Measurements from ENCODE around the gene SH3TC1. TPM values are rescaled to one million over a fixed set of nuclear protein-coding genes. Genes with fewer than 3 reads are reported as not detected.

Gene SH3TC1
- total RNA-seq, 1 donor from 2014 or later: 12.5 TPM

DNA sequence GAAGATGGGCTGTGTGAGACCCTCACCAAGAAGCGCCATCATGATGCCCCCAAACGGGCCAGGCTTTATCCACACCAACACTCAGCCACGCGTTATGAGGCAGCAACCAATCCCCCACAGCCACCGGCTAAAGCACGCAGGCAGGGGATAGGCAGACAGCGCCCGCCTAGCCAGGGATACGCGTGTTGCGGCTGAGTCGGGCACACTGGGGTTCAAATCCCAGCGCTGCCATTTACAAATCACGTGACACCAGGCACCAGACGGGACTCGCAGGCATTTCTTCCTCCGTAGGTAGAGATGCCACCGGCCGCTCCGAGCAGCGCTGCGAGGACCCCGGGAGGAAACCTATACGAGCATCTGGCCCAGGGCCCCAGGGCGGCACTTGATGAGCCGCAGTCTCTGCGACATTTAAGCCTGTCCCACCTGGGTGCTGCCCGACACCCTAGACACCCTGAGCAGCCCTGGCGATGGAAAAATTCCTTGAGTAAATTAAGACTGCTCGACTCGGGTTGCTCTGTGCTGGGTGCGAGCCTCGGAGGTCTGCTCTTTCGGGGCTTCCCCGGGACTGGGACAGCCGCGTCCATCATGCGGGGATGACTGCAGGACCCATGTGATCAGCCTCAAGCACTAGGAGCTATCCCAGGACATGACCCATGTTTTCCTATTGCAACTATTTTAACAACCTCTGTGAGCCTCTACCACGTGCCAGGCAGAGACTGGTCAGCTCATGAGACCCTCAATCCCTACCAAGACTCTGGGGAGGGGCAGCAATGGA lies 46.8 kb upstream of the SH3TC1 start:
- peaks cover 41% of the 10 kb centered on the region for H3K27me3 Mint-ChIP-seq
- no peaks in the 10 kb centered on the region for H3K36me3 Mint-ChIP-seq (ENCODE audit: insufficient read depth)
- no peak for DNase-seq (ENCODE audit: low spot score, unreplicated experiment)
- TF ChIP-seq, protein P1, sequence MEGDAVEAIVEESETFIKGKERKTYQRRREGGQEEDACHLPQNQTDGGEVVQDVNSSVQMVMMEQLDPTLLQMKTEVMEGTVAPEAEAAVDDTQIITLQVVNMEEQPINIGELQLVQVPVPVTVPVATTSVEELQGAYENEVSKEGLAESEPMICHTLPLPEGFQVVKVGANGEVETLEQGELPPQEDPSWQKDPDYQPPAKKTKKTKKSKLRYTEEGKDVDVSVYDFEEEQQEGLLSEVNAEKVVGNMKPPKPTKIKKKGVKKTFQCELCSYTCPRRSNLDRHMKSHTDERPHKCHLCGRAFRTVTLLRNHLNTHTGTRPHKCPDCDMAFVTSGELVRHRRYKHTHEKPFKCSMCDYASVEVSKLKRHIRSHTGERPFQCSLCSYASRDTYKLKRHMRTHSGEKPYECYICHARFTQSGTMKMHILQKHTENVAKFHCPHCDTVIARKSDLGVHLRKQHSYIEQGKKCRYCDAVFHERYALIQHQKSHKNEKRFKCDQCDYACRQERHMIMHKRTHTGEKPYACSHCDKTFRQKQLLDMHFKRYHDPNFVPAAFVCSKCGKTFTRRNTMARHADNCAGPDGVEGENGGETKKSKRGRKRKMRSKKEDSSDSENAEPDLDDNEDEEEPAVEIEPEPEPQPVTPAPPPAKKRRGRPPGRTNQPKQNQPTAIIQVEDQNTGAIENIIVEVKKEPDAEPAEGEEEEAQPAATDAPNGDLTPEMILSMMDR (IDR thresholded peaks at IDR 0.05; ENCODE audit: unreplicated experiment): no peak
- H3K27ac Mint-ChIP-seq: no peak overlapping the region
- no peaks in the 10 kb centered on the region for H3K4me1 Mint-ChIP-seq (ENCODE audit: low read depth)
- H3K9me3 Mint-ChIP-seq (ENCODE audit: low read depth): no peaks in the 10 kb centered on the region
- H3K4me3 Mint-ChIP-seq (ENCODE audit: low read depth): no peak overlapping the region

DNA sequence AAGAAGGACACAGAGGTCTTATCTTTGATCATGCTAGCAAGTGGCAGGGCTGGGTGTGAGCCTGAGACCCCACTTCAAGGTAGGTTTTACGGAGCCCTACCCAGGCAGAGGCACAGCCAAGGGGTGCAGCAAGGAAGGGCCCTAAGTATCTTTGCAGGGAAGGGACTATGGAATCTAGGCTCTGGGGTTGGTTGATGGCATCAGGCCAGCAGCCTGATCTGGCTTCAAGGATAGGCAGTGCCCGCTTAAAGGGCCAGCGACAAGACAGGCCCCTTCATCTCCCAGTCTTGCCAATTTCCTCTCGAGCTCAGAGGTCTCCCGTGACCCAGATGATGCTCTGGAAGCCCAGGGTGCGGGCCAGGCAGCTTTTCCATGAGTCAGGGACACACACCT lies 46.2 kb upstream of the SH3TC1 start:
- H3K9me3 Mint-ChIP-seq (ENCODE audit: low read depth): no peaks in the 10 kb centered on the region
- TF ChIP-seq, protein P1 (IDR thresholded peaks at IDR 0.05; ENCODE audit: unreplicated experiment): no peak
- no peak overlapping the region for H3K4me3 Mint-ChIP-seq (ENCODE audit: low read depth)
- peaks cover 42% of the 10 kb centered on the region for H3K27me3 Mint-ChIP-seq
- H3K27ac Mint-ChIP-seq: no peak overlapping the region
- no peaks in the 10 kb centered on the region for H3K36me3 Mint-ChIP-seq (ENCODE audit: insufficient read depth)
- no peaks in the 10 kb centered on the region for H3K4me1 Mint-ChIP-seq (ENCODE audit: low read depth)
- DNase-seq (ENCODE audit: low spot score, unreplicated experiment): no peak

DNA sequence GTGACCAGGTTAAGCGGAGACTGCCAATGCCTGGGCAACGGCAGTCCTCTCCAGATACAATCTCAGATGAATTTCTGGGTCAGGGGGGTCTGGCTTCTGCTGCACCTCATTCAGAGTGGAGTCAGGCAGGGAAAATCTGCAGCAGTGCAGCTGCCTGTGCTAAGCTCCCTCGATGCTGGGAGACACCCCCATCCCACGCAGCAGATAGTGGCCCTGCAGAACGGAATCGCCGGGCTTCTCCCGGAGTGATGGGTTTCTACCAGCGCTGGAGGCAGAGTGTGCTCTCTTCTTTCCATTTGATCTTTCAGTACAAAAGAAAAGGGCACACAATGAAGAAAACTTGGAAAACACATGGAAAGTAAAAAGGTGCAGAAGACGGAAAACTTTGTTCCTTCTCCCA lies 45.6 kb upstream of the SH3TC1 start:
- Mint-ChIP-seq H3K36me3 (ENCODE audit: insufficient read depth) (no peaks in the 10 kb centered on the region), H3K27me3 (peaks cover 40% of the 10 kb centered on the region)

GRCh38 chr4:8155048-8155447 lies 44.0 kb upstream of the SH3TC1 start:
- H3K27me3 Mint-ChIP-seq: peaks cover 49% of the 10 kb centered on the region
- H3K9me3 Mint-ChIP-seq (ENCODE audit: low read depth): no peaks in the 10 kb centered on the region
- peaks cover 7% of the 10 kb centered on the region for H3K4me1 Mint-ChIP-seq (ENCODE audit: low read depth)
- H3K4me3 Mint-ChIP-seq (ENCODE audit: low read depth): no peak overlapping the region
- TF ChIP-seq, protein P1 (IDR thresholded peaks at IDR 0.05; ENCODE audit: unreplicated experiment): no peak
- no peaks in the 10 kb centered on the region for H3K36me3 Mint-ChIP-seq (ENCODE audit: insufficient read depth)
- H3K27ac Mint-ChIP-seq: no peak overlapping the region
- no peak for DNase-seq (ENCODE audit: low spot score, unreplicated experiment)

More for the DNA sequence above, 45.6 kb upstream of the SH3TC1 start:
- H3K4me1 Mint-ChIP-seq (ENCODE audit: low read depth): no peaks in the 10 kb centered on the region
- no peak overlapping the region for H3K27ac Mint-ChIP-seq
- TF ChIP-seq, protein P1 (IDR thresholded peaks at IDR 0.05; ENCODE audit: unreplicated experiment): no peak
- no peaks in the 10 kb centered on the region for H3K9me3 Mint-ChIP-seq (ENCODE audit: low read depth)
- DNase-seq (ENCODE audit: low spot score, unreplicated experiment): no peak
- H3K4me3 Mint-ChIP-seq (ENCODE audit: low read depth): no peak overlapping the region

- Mint-ChIP-seq H3K27me3 (peaks cover 49% of the 10 kb centered on the region), H3K27ac (no peak overlapping the region), H3K4me1 (ENCODE audit: low read depth) (peaks cover 7% of the 10 kb centered on the region), H3K9me3 (ENCODE audit: low read depth) (no peaks in the 10 kb centered on the region), H3K36me3 (ENCODE audit: insufficient read depth) (no peaks in the 10 kb centered on the region), H3K4me3 (ENCODE audit: low read depth) (no peak overlapping the region)
- DNase-seq (ENCODE audit: low spot score, unreplicated experiment): no peak
- TF ChIP-seq, protein P1 (IDR thresholded peaks at IDR 0.05; ENCODE audit: unreplicated experiment): no peak
These were observed 43.2 kb upstream of the SH3TC1 start for GRCh38 chr4:8155660-8156421.
